NCI-H2196 treated with DMSO at 0.1 percent for 48 hours (cell line): ENCODE data around the gene NODAL.
"Not testable (repeated sequence)": the region's sequence is repeated elsewhere in the genome, so short reads cannot be mapped to it uniquely, and the experiment has no call there.

Experiments used
- DNase-seq: peaks from one replicate; lab custom pipeline; 2025; ENCODE audit not compliant: unreplicated experiment; lab: John Stamatoyannopoulos, UW

The NODAL gene

GRCh38 chr10:70441161-70441894 lies at the start of gene NODAL:
Gene NODAL, minus strand, starts transcription at chr10:70441681. Its CDS starts 14 bp downstream, at chr10:70441667.
- no peak for DNase-seq

DNA sequence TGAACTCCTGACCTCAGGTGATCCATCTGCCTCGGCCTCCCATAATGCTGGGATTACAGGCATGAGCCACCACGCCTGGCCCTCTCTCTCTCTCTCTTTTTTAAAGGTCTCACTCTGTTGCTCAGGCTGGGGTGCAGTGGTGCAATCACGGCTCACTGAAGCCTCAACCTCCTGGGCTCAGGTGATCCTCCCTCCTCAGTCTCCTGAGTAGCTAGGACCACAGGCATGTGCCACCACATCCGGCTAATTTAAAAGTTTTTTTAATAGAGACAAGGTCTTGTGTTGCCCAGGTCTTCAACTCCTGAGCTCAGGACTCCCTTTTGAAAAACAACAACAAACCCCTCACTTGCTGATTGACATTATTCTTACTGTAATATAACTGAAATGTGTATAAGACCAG lies 48.7 kb upstream of the NODAL start:
- no peak for DNase-seq

GRCh38 chr10:70487824-70488223 lies 46.3 kb upstream of the NODAL start:
- no peak for DNase-seq

- not testable (repeated sequence) for DNase-seq
Observed at GRCh38 chr10:70483872-70484271, 42.4 kb upstream of the NODAL start.

- no peak for DNase-seq
Observed at GRCh38 chr10:70482982-70483760, 41.7 kb upstream of the NODAL start.

DNA sequence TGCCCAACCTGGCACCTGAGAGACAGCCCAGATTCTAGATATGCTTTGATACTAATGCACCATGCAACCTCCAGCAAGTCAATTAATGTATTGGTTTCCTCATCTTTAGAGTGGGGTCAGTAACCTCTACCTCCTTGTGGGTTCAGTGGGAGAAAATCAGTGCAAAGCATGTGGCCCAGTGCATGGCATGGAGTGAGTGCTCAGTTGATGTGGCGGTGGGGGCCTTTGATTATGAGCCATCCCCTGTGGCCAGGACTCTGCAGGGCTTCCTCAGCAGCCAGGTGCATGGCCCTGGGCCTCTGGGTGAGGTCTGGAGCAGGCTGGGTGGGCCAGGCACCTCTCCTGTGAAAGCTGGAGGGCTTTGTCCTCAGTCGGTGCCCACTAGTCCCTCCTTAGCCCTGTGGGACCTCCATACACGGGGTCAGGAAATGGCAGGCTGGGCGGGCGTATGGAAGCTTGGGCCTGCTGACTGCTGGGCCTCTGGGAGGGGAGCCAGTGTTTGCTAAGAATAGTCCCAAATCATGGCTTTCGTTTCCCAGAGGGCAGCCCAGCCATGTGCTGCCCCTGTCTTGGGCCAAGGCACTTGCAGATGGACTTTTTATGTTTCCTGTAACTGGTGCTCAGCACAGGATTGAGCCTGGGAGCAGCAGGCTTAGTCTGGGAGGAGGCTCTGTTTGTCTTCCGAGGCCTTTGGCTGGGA lies 40.5 kb upstream of the NODAL start:
- no peak for DNase-seq

GRCh38 chr10:70481105-70481504 lies 39.6 kb upstream of the NODAL start:
- no peak for DNase-seq

DNA sequence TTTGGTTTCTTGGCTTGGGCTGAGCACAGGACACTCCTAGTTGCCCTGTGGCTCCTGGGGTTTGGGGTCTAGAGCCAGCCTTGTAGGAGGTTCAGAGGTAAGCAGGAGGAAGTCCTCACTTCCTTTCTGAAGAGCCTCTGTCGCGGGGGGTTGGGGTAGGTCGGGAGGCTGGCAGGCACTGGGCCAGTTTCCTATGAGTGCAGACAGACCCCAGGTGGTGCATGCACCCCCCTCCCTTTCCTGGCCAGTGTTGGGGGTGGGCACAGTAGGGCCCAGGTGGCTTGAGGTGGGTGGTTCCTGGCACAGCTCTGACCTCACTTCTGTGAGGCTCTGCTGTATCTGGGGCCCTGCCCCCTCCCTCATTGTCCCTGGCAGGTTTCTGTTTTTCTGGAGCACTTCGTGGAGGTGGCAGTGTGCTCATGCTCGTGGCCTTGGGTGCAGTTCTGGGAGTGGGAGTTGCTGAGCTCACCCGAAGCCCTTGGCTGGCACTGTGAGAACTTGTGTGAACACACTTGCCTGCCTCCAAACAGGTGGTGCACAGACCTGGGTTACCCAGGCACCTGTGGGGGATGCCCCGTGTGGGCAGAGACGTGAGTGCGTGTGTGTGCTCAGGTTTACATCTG lies 38.9 kb upstream of the NODAL start:
- DNase-seq, result no peak

- DNase-seq, result no peak
Observed at GRCh38 chr10:70479626-70480238, 38.3 kb upstream of the NODAL start.

- no peak for DNase-seq
Observed at GRCh38 chr10:70479165-70479581, 37.7 kb upstream of the NODAL start.

GRCh38 chr10:70478191-70479164 lies 37.0 kb upstream of the NODAL start, which contains the start of gene PALD1:
Gene PALD1, plus strand, starts transcription at chr10:70478767. Its CDS starts 47,185 bp downstream, at chr10:70525952.
- no peak for DNase-seq

GRCh38 chr10:70477661-70478162 lies 36.2 kb upstream of the NODAL start:
- DNase-seq, result no peak

DNA sequence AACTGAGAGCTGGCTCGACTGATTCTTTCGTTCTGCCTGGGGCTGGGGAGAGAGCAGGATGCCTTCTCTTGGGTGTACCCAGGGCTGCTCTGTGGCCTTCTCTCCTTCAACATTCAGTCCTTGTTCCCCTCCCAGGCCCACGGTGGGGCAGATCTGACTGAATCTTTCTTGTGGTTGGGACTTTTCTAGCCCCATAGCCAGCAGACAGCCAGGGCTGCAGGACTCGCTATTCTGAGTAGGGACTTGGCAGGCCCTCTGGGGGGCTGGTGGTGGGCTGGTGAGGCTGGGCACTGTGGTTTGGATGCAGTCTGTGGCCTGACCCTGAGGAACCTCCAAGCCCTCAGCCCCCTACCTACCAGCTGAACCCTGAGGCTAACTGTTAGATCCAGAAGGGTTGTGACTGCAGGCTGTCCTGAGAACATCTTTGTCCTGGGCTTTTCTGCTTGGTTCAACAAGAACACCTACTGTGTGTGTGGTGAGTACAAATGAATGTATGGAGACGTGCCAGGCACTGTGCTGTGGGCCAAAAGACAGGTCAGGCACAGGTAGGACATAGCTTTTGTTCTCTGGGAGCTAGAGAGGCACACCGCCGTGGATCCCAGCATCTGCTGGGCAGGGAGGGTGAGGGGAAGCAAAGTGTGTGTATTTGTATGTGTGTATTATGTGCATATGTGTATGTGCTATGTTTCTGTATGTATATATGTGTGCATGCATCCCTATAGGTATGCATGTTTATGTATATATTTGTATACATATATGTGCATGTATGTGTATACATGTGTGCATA lies 35.0 kb upstream of the NODAL start:
- DNase-seq, result no peak

DNA sequence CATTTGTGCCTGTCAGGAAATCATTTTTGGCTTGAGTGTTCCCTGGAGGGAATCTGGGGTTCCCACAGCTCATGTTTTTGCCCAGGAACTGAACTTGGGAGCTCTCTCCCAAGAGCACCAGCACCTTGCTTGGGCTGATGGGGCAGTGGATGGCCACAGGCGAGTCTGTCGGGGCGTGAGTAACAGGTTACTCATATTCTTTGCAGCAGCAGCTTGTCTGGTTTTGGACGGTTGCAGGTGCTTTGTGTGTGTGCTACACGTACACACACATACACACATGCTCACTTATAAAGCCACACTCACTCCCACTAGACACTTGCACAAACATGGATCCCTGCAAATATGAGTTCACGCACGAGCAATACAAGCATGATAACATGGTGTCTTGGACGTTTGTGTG lies 34.2 kb upstream of the NODAL start:
- DNase-seq, result no peak

- DNase-seq, result no peak
Observed at GRCh38 chr10:70474780-70475179, 33.3 kb upstream of the NODAL start.

DNA sequence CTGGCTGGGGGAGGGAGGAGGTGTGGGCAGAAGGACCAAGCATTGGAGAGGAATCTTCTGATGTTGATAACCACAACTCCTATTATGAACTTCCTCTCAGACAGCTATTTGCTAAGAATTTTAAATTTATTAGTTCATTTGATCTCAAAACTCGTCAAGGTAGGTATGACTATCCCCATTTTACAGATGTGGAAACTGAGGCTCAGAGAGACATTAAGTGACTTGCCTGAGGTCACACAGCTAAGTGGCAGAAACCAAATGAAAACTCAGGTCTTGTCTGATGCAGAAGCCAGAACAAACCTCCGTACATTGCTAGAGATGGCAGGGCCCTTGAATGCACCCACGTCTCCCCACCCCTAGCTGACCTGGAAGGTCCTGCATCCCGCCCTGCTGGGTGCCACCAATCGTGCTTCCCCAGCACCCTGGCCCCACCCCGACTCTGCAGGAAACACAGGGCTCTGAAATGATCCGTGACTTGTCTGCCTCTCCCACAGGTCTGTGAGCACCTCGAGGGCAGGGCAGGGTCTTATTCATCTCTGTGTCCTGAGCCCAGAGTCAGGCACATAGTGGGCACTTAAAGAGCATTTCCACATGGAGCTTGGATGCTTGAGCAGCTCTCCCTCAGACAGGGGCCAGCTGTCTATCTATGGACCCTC lies 31.4 kb upstream of the NODAL start:
- DNase-seq, result no peak

DNA sequence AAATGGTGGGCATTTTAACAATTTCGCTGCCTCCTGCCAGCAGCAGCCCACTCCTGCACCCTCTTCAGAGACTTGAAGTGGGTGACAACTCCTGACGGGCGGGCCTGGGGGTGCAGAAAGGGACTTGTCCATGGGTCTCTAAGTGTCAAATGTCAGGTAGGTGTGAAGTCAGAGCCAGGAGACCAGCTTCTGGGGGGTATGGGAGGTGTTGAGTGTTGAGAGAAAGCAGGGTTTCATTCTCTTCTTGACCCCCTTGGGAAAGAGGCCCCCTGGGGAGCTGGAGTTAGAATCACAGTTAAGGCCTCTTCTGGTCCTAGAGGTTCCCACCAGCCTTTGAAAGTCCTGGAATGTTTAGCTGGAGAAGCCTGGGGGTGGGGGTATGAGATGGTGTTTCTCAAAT lies 25.5 kb upstream of the NODAL start:
- no peak for DNase-seq

DNA sequence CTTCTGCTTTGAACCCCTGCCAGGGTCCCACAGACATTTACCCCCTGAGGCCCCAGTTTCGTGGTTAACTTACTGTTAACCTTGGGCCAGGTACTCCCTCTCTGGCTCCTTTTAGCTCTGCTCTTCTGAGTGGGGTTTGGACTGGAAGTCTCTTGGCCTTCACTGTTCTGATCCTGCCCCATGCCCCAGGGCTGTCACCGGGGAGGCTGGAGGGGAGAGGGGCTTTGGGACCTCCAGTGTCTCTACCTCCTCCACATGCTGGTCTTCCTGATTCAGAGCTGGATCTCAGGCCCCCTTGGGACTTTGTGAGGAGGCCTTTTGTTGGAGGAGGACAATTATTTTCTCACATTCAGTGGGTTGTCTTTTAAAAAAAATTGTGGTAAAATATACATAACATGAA lies 24.4 kb upstream of the NODAL start:
- DNase-seq, result no peak
